Gastroesophageal sphincter (tissue), 3 donors: ENCODE data around the gene DHRSX.

Source experiments
- POLR2A ChIP-seq, 2 donors: fragments of 450-650 bp; IDR thresholded peaks; one replicate each; pipeline ENCODE4 v1.6.1; 2017; ENCODE audit warnings: antibody characterized with exemption in 2 of 2, mild to moderate bottlenecking in 2 of 2, moderate library complexity in 1 of 2
- POLR2AphosphoS5 ChIP-seq: sonication (generic); formaldehyde crosslinking; IDR thresholded peaks from one replicate; pipeline ENCODE4 v1.6.1; 2017; ENCODE audit warnings: antibody characterized with exemption
- TF ChIP-seq, protein P1 (sequence below), 4 experiments: fragments of 200-600 bp in 2 of 4; fragments of 450-650 bp in 2 of 4; sonication (generic) in 1 of 4; IDR thresholded peaks; one replicate each; pipeline ENCODE4 v1.5.1; 2017 to 2019; ENCODE audit warnings: antibody characterized with exemption in 4 of 4, mild to moderate bottlenecking in 2 of 4, moderate library complexity in 2 of 4

DNA sequence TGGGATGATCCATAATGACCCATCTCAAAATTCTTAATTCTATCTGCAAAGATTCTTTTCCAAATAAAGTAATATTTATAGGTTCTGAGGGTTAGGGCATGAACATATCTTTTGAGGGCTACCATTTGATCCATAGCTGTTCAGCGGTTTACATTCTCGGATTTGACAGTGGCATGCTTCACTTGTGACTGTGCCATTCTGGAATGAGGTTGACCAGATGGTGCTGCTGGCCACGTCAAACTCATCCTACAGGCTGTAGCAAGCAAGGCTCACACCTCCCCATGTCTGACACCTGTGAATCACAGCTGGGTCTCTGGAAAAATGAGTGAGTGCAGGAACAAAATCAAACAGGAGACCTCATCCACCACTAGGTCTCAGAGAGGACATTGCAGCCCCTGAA lies 280.5 kb downstream of the DHRSX start:
- TF ChIP-seq POLR2AphosphoS5 = no peak
- TF ChIP-seq, protein P1, sequence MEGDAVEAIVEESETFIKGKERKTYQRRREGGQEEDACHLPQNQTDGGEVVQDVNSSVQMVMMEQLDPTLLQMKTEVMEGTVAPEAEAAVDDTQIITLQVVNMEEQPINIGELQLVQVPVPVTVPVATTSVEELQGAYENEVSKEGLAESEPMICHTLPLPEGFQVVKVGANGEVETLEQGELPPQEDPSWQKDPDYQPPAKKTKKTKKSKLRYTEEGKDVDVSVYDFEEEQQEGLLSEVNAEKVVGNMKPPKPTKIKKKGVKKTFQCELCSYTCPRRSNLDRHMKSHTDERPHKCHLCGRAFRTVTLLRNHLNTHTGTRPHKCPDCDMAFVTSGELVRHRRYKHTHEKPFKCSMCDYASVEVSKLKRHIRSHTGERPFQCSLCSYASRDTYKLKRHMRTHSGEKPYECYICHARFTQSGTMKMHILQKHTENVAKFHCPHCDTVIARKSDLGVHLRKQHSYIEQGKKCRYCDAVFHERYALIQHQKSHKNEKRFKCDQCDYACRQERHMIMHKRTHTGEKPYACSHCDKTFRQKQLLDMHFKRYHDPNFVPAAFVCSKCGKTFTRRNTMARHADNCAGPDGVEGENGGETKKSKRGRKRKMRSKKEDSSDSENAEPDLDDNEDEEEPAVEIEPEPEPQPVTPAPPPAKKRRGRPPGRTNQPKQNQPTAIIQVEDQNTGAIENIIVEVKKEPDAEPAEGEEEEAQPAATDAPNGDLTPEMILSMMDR (IDR thresholded peaks at IDR 0.05) = no peak
- no peak for TF ChIP-seq POLR2A (IDR thresholded peaks at IDR 0.05)
